ENCODE results near the gene NAPA.
A peak's percentile ranks its signal among the peaks of the same experiment; 100 is the strongest.

Gene NAPA

DNA sequence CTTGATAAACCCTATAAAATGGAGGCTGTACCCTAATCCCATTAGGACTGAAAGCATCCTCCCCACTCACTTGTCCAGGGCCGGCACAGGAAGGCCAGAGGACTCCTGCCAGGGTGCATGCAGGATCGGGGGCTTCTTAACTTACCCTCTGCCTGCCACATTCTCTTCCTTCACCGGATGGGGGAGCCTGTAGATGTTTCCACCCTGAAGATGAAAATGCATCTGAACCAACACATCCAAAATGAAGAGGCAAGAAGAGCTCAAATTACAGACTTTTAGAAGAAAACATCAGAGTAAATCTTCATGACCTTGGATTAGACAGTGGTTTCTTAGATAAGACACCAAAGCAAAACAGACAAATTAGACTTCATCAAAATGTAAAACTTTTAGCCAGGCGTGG, 25.9 kb upstream of the NAPA start:
- Histone ChIP-seq H3K27me3 (ENCODE audit: insufficient read depth, low read depth) (no peaks in the 10 kb centered on the region), H4K20me1 (ENCODE audit: insufficient read depth) (no peaks in the 10 kb centered on the region), H3K27ac (no peak overlapping the region), H3K36me3 (ENCODE audit: insufficient read depth) (no peaks in the 10 kb centered on the region), H2AFZ (ENCODE audit: low read depth) (no peak overlapping the region), H3K4me1 (ENCODE audit: low read depth, poor library complexity, severe bottlenecking) (peaks cover 25% of the 10 kb centered on the region), H3K79me2 (ENCODE audit: insufficient read depth, low read depth) (no peaks in the 10 kb centered on the region), H3K4me2 (peak overlapping the region; percentile 25; the same call in 1 of the 2 replicates), H3K4me3 (IDR thresholded peaks at IDR 0.05; ENCODE audit: insufficient read depth, low read depth, low read length) (no peak overlapping the region), H3K9ac (no peak overlapping the region)
- TF ChIP-seq, protein P1, sequence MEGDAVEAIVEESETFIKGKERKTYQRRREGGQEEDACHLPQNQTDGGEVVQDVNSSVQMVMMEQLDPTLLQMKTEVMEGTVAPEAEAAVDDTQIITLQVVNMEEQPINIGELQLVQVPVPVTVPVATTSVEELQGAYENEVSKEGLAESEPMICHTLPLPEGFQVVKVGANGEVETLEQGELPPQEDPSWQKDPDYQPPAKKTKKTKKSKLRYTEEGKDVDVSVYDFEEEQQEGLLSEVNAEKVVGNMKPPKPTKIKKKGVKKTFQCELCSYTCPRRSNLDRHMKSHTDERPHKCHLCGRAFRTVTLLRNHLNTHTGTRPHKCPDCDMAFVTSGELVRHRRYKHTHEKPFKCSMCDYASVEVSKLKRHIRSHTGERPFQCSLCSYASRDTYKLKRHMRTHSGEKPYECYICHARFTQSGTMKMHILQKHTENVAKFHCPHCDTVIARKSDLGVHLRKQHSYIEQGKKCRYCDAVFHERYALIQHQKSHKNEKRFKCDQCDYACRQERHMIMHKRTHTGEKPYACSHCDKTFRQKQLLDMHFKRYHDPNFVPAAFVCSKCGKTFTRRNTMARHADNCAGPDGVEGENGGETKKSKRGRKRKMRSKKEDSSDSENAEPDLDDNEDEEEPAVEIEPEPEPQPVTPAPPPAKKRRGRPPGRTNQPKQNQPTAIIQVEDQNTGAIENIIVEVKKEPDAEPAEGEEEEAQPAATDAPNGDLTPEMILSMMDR (conservative IDR thresholded peaks at IDR 0.05; ENCODE audit: low read depth, low read length): peak; percentile 31; the same call in 1 of the 2 replicates

DNA sequence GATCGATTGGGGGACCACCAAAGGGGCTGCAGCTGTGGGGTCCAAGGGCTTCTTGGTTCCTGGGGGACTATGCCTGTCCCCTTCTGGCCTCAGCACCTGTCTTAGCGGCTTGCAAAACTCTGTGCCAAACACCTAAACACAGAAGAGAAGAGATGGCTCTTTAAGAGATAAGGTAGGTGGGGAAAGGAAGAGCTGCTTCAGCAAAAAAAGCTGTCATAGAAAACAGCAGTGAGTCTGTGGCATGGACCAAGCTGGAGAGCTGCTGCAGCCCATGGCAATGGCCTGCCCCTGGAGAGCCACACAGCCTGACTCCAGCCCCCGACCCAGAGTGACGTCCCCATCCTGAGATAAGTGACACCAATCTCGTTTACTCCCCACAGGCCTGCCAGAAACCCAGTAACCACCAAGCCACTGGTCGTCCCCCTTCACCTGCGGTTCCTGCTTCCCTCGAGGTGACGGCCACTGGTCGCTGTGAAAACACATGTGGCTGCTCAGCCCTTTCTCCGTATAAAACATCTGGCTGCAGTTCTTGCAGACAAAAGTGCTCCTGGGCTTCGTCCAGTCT, 25.0 kb upstream of the NAPA start:
- H3K27me3 ChIP-seq (ENCODE audit: insufficient read depth, low read depth): no peaks in the 10 kb centered on the region
- H3K4me1 ChIP-seq (ENCODE audit: low read depth, poor library complexity, severe bottlenecking): peaks cover 25% of the 10 kb centered on the region
- H2AFZ ChIP-seq (ENCODE audit: low read depth): 0 out of 2 replicates have a peak overlapping the region, but pooled peaks have one; percentile 15
- no peak overlapping the region for H3K27ac ChIP-seq
- H3K36me3 ChIP-seq (ENCODE audit: insufficient read depth): no peaks in the 10 kb centered on the region
- no peaks in the 10 kb centered on the region for H4K20me1 ChIP-seq (ENCODE audit: insufficient read depth)
- H3K4me3 ChIP-seq (IDR thresholded peaks at IDR 0.05; ENCODE audit: insufficient read depth, low read depth, low read length): no peak overlapping the region
- peak overlapping the region; percentile 25; the same call in 1 of the 2 replicates for H3K4me2 ChIP-seq
- H3K79me2 ChIP-seq (ENCODE audit: insufficient read depth, low read depth): no peaks in the 10 kb centered on the region
- TF ChIP-seq, protein P1 (conservative IDR thresholded peaks at IDR 0.05; ENCODE audit: low read depth, low read length): no peak
- H3K9ac ChIP-seq: no peak overlapping the region

DNA sequence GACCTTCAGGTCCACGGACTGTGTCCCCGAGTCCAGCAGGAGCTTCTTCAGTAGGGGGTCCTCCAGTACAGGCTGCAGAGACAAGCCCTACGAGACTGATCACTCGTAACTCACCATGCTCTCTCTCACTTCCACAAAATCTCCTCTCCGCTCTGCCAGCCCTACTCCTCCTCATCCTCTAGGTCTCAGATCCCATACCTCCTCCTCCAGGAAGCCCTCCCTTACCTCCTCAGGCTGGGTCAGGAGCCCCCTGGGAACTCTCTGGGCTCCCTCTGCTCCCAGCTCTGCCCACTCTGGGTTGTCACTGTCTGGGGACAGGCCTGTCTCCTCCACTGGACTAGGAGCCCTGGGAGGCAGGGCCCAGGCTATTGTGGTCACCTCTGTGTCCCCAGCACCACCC, 23.9 kb upstream of the NAPA start:
- Histone ChIP-seq H3K79me2 (ENCODE audit: insufficient read depth, low read depth) (no peaks in the 10 kb centered on the region), H3K4me2 (no peak overlapping the region), H3K4me1 (ENCODE audit: low read depth, poor library complexity, severe bottlenecking) (peaks cover 25% of the 10 kb centered on the region), H2AFZ (ENCODE audit: low read depth) (no peak overlapping the region), H3K4me3 (IDR thresholded peaks at IDR 0.05; ENCODE audit: insufficient read depth, low read depth, low read length) (no peak overlapping the region), H3K27me3 (ENCODE audit: insufficient read depth, low read depth) (no peaks in the 10 kb centered on the region), H3K36me3 (ENCODE audit: insufficient read depth) (no peaks in the 10 kb centered on the region), H4K20me1 (ENCODE audit: insufficient read depth) (no peaks in the 10 kb centered on the region), H3K9ac (no peak overlapping the region), H3K27ac (no peak overlapping the region)
- TF ChIP-seq, protein P1 (conservative IDR thresholded peaks at IDR 0.05; ENCODE audit: low read depth, low read length): no peak

DNA sequence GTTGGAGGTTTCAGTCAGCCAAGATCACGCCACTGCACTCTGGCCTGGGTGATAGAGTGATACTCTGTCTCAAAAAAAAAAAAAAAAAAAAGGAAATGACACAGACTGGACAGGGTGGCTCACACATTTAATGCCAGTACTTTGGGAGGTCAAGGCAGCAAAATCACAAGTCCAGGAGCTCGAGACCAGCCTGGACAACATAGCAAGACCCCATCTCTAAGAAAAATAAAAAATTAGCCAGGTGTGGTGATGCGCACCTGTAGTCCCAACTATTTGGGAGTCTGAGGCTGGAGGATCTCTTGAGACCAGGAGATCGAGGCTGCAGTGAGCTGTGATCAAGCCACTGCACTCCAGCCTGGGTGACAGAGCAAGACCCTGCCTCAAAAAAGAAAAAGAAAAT, 22.6 kb upstream of the NAPA start:
- Histone ChIP-seq H3K36me3 (ENCODE audit: insufficient read depth) (no peaks in the 10 kb centered on the region), H3K9ac (no peak overlapping the region), H2AFZ (ENCODE audit: low read depth) (no peak overlapping the region), H3K27me3 (ENCODE audit: insufficient read depth, low read depth) (no peaks in the 10 kb centered on the region), H3K4me1 (ENCODE audit: low read depth, poor library complexity, severe bottlenecking) (peaks cover 25% of the 10 kb centered on the region), H3K4me3 (IDR thresholded peaks at IDR 0.05; ENCODE audit: insufficient read depth, low read depth, low read length) (no peak overlapping the region), H3K79me2 (ENCODE audit: insufficient read depth, low read depth) (no peaks in the 10 kb centered on the region), H4K20me1 (ENCODE audit: insufficient read depth) (no peaks in the 10 kb centered on the region), H3K27ac (no peak overlapping the region), H3K4me2 (no peak overlapping the region)
- TF ChIP-seq, protein P1 (conservative IDR thresholded peaks at IDR 0.05; ENCODE audit: low read depth, low read length): no peak

Data from KMS-11 (cell line).